Thyroid gland (tissue), 4 donors: ENCODE data around the gene DOK3. TPM values are rescaled to one million over a fixed set of nuclear protein-coding genes. Genes with fewer than 3 reads are reported as not detected.

ENCODE experiments used
- DNase-seq, 2 donors: peaks; one replicate each; pipeline ENCODE4 v3.0.0-alpha.2; 2019
- H3K27ac ChIP-seq, 3 donors: fragments of 200-600 bp; sonication (generic); 1 replicate in 2 of 3; 2 replicates in 1 of 3; pipeline ENCODE4 v1.5.1; 2016 to 2019; ENCODE audit warnings: mild to moderate bottlenecking in 1 of 3, moderate library complexity in 1 of 3
- H3K27me3 ChIP-seq: fragments of 200-600 bp; sonication (generic); one replicate; pipeline ENCODE4 v1.5.1; 2019
- H3K36me3 ChIP-seq, 2 donors: fragments of 200-600 bp; sonication (generic); one replicate each; pipeline ENCODE4 v1.5.1; 2016 to 2019
- H3K4me1 ChIP-seq, 2 donors: fragments of 200-600 bp; sonication (generic); one replicate each; pipeline ENCODE4 v1.5.1; 2017 to 2019
- H3K4me3 ChIP-seq, 3 donors: fragments of 200-600 bp; sonication (generic); replicated peaks in 1 of 3; 1 replicate in 2 of 3; 2 replicates in 1 of 3; pipeline ENCODE4 v1.5.1; 2016; ENCODE audit warnings: mild to moderate bottlenecking in 1 of 3
- H3K9me3 ChIP-seq: fragments of 200-600 bp; sonication (generic); one replicate; pipeline ENCODE4 v1.5.1; 2017
- CTCF ChIP-seq, 6 experiments: fragments of 200-600 bp in 3 of 6; fragments of 450-650 bp in 3 of 6; sonication (generic) in 3 of 6; IDR thresholded peaks; one replicate each; pipeline ENCODE4 v1.5.1; 2016 to 2019; ENCODE audit warnings: antibody characterized with exemption in 6 of 6, mild to moderate bottlenecking in 2 of 6, inconsistent platforms in 1 of 6, moderate library complexity in 1 of 6
- POLR2A ChIP-seq, 2 donors: fragments of 450-650 bp; IDR thresholded peaks; one replicate each; pipeline ENCODE4 v1.6.1; 2017; ENCODE audit warnings: antibody characterized with exemption in 2 of 2, mild to moderate bottlenecking in 2 of 2, moderate library complexity in 1 of 2
- WGBS, 2 donors: methylation state at CpG; one replicate each; pipeline ENCODE4 v1.1.5; 2017; 5-methylcytosine and 5-hydroxymethylcytosine counted together
- intact Hi-C: fragments of 100-400 bp; cut with DNase I; formaldehyde crosslinking; loops from one replicate; pipeline ENCODE4 v1.15.1; 2023
- total RNA-seq, 4 donors: library from RNA; depleted of rRNA; stranded (reverse); fragments of >200 nt; gene quantifications; one replicate each; pipeline ENCODE4 v1.2.3, GENCODE V29; 2016

DOK3 gene
- total RNA-seq, 4 donors from 2014 or later, result 2.0 to 5.9 (median 3.5) TPM

- 83% methylated on average over 9 of the region's 9 CpGs for WGBS, 2 donors
- intact Hi-C loops, result loop anchor here (10.0 kb wide), 1 partner anchor 392 kb away; no protein-coding TSS in a partner anchor
- no peaks in the 10 kb centered on the region for H3K4me1 ChIP-seq
- H3K27ac ChIP-seq, result no peak overlapping the region
- TF ChIP-seq CTCF (IDR thresholded peaks at IDR 0.05) (no peak), POLR2A (IDR thresholded peaks at IDR 0.05) (no peak)
- H3K4me3 ChIP-seq, result no peak overlapping the region
- no peaks in the 10 kb centered on the region for H3K9me3 ChIP-seq
- H3K27me3 ChIP-seq, result no peaks in the 10 kb centered on the region
- DNase-seq, result no peak
- peaks cover 13 to 15% of the 10 kb centered on the region in 2 donors for H3K36me3 ChIP-seq
Measured at GRCh38 chr5:177507165-177507564, 2.5 kb downstream of the DOK3 start.

GRCh38 chr5:177505075-177505474, 4.6 kb downstream of the DOK3 start:
- intact Hi-C loops, result loop anchor here (10.0 kb wide), 1 partner anchor 390 kb away; no protein-coding TSS in a partner anchor
- TF ChIP-seq POLR2A (IDR thresholded peaks at IDR 0.05) (no peak), CTCF (IDR thresholded peaks at IDR 0.05) (no peak)
- H3K27me3 ChIP-seq, result no peaks in the 10 kb centered on the region
- no peaks in the 10 kb centered on the region for H3K4me1 ChIP-seq
- WGBS, 2 donors, result 100% methylated on average over 3 of the region's 4 CpGs; no CpG with 5 or more reads in 1 of the 2 donors
- no peak overlapping the region for H3K27ac ChIP-seq
- H3K36me3 ChIP-seq, result no peaks in the 10 kb centered on the region
- H3K9me3 ChIP-seq, result no peaks in the 10 kb centered on the region
- H3K4me3 ChIP-seq, result no peak overlapping the region
- no peak for DNase-seq

GRCh38 chr5:177504086-177505056, 5.3 kb downstream of the DOK3 start:
- DNase-seq, result no peak
- Histone ChIP-seq H3K36me3 (no peaks in the 10 kb centered on the region), H3K27me3 (no peaks in the 10 kb centered on the region), H3K9me3 (no peaks in the 10 kb centered on the region), H3K27ac (no peak overlapping the region), H3K4me1 (no peaks in the 10 kb centered on the region), H3K4me3 (no peak overlapping the region)
- 91 to 92% methylated on average over 8 to 18 of the region's 47 CpGs for WGBS, 2 donors
- TF ChIP-seq POLR2A (IDR thresholded peaks at IDR 0.05), result no peak
- no peak for TF ChIP-seq CTCF (IDR thresholded peaks at IDR 0.05)
- intact Hi-C loops, result loop anchor here (5.0 to 10.0 kb wide), 3 partner anchors 112 to 390 kb away; no protein-coding TSS in a partner anchor

- no peak for TF ChIP-seq CTCF (IDR thresholded peaks at IDR 0.05)
- no peak for TF ChIP-seq POLR2A (IDR thresholded peaks at IDR 0.05)
- Histone ChIP-seq H3K4me1 (peaks cover 0 to under 1% of the 10 kb centered on the region in 2 donors), H3K36me3 (no peaks in the 10 kb centered on the region), H3K27me3 (no peaks in the 10 kb centered on the region), H3K27ac (no peak overlapping the region), H3K9me3 (no peaks in the 10 kb centered on the region), H3K4me3 (no peak overlapping the region)
- intact Hi-C loops, result loop anchor here (5.0 to 10.0 kb wide), 3 partner anchors 111 to 389 kb away; no protein-coding TSS in a partner anchor
- WGBS, 2 donors, result 81 to 92% methylated on average over 14 to 17 of the region's 24 CpGs
- no peak for DNase-seq
Measured at GRCh38 chr5:177503351-177504085, 6.1 kb downstream of the DOK3 start.
